ENCODE data around the gene SLC16A5. TPM values are rescaled to one million over a fixed set of nuclear protein-coding genes. Genes with fewer than 3 reads are reported as not detected.

SLC16A5 gene
- total RNA-seq, 2 experiments from 2014 or later = not detected

DNA sequence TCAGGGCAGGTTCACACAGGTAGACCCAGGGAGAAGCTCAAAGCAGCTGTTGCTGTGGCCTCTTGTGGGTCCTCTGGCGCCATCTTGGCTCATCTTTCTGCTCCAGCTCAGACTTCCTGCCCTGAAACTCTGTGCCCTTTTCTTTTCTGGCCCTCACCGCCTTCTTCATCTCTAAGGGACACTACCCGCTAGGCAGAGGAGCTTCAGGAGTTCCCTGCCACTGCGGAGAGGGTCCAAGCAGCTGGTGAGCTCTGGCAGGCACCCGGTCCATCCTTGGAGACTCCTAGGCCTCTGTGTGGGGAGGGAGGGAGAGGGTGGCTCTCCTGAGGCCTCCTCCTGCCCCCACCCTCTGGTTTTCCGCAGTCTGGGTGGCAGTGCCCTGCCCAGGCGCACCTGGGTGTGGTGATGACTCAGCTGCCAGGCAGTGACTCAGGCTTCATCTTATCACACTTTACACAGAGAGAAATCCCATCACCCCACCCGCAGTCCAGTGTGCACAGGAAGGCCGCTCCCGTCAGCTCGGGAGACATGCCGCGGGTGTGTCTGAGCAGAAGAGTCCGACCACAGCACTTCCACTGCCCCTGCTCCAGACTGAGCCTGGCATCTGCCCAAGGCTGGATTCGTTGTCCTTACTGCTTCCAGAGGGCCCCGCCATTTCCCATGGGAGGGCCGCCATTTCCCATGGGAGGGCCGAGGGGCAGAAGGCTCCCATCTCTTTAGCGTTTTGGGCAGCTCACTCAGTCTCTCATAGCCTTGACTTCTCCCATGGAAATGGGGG, 36.5 kb downstream of the SLC16A5 start:
- no peak overlapping the region for H3K4me3 ChIP-seq (ENCODE audit: low read depth, low read length, poor library complexity, severe bottlenecking)
- CTCF ChIA-PET (ENCODE audit: unreplicated experiment) = interaction anchor here (1.2 kb wide), 1 partner anchor 10 kb away, joined by 3 read pairs; no protein-coding TSS in a partner anchor
- no peak overlapping the region for H2AFZ ChIP-seq (ENCODE audit: low read length)
- no peak for DNase-seq (ENCODE audit: low spot score)
- no peak overlapping the region for H3K27ac ChIP-seq (ENCODE audit: low read depth, low read length, poor library complexity, severe bottlenecking)
- BruUV-seq (replicated peaks) = no TSS peak
- peaks cover 8% of the 10 kb centered on the region for H3K4me1 ChIP-seq (ENCODE audit: insufficient read depth, low read length, poor library complexity, severe bottlenecking)
- H3K36me3 ChIP-seq (ENCODE audit: insufficient read depth, low read length) = peaks cover 9% of the 10 kb centered on the region; the same call in 1 of the 2 replicates
- no peaks in the 10 kb centered on the region for H3K9me3 ChIP-seq (ENCODE audit: low read length)
- H4K20me1 ChIP-seq (ENCODE audit: insufficient read depth, low read length) = no peaks in the 10 kb centered on the region
- no peak for TF ChIP-seq EZH2phosphoT487 (IDR thresholded peaks at IDR 0.05; ENCODE audit: borderline replicate concordance, low read depth, low read length)
- no peaks in the 10 kb centered on the region for H3K9me2 ChIP-seq (ENCODE audit: insufficient read depth, low read length)
- H3K4me2 ChIP-seq (ENCODE audit: low read length) = no peak overlapping the region
- intact Hi-C loops (cut with micrococcal nuclease; ENCODE audit: unreplicated experiment) = no loop called here
- H3K79me2 ChIP-seq (ENCODE audit: insufficient read depth, low read depth, low read length) = no peaks in the 10 kb centered on the region
- POLR2A ChIA-PET = interaction anchor here (0.8 kb wide), 1 partner anchor 14 kb away, joined by 4 read pairs; the partner anchor contains the start of gene ARMC7

GRCh38 chr17:75124819-75125162, 37.0 kb downstream of the SLC16A5 start:
- TF ChIP-seq, protein P1, sequence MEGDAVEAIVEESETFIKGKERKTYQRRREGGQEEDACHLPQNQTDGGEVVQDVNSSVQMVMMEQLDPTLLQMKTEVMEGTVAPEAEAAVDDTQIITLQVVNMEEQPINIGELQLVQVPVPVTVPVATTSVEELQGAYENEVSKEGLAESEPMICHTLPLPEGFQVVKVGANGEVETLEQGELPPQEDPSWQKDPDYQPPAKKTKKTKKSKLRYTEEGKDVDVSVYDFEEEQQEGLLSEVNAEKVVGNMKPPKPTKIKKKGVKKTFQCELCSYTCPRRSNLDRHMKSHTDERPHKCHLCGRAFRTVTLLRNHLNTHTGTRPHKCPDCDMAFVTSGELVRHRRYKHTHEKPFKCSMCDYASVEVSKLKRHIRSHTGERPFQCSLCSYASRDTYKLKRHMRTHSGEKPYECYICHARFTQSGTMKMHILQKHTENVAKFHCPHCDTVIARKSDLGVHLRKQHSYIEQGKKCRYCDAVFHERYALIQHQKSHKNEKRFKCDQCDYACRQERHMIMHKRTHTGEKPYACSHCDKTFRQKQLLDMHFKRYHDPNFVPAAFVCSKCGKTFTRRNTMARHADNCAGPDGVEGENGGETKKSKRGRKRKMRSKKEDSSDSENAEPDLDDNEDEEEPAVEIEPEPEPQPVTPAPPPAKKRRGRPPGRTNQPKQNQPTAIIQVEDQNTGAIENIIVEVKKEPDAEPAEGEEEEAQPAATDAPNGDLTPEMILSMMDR (conservative IDR thresholded peaks at IDR 0.05; ENCODE audit: low read length) = no peak
- no peak for TF ChIP-seq EZH2phosphoT487 (IDR thresholded peaks at IDR 0.05; ENCODE audit: borderline replicate concordance, low read depth, low read length)
- no peak overlapping the region for H3K4me2 ChIP-seq (ENCODE audit: low read length)

DNA sequence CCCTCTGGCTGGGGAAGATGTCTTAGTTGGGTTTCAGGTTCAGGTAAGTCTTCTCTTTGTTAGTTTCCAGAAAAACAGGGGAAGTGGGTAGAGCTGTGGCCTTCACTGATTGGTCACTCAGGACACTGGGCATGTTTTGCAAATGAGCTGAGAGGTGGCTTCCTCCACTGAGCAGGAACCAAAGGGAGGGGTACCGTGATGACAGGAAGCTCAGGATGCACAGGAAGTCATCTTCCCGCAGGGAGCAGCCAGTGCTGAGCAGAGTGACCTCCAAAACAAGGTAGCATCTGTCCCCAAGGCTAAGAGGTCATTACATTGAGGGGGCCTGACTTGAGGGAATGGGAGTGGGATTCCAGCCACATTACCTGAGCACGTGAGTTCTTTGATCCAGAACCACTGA, 38.2 kb downstream of the SLC16A5 start:
- no peaks in the 10 kb centered on the region for H3K9me2 ChIP-seq (ENCODE audit: insufficient read depth, low read length)
- no peak for TF ChIP-seq EZH2phosphoT487 (IDR thresholded peaks at IDR 0.05; ENCODE audit: borderline replicate concordance, low read depth, low read length)
- TF ChIP-seq, protein P1 (conservative IDR thresholded peaks at IDR 0.05; ENCODE audit: low read length) = no peak
- no peaks in the 10 kb centered on the region for H3K9me3 ChIP-seq (ENCODE audit: low read length)
- peak overlapping the region; percentile 9 for H3K4me2 ChIP-seq (ENCODE audit: low read length)
- DNase-seq (ENCODE audit: low spot score) = peak; percentile 39
- no peak overlapping the region for H2AFZ ChIP-seq (ENCODE audit: low read length)
- H3K79me2 ChIP-seq (ENCODE audit: insufficient read depth, low read depth, low read length) = peaks cover 15% of the 10 kb centered on the region
- ChIA-PET CTCF (ENCODE audit: unreplicated experiment) (interaction anchor here (0.9 kb wide), 1 partner anchor 12 kb away, joined by 4 read pairs; no protein-coding TSS in a partner anchor), POLR2A (interaction anchor here (0.5 to 1.0 kb wide), 4 partner anchors 16 to 283 kb away, joined by 3 to 4 read pairs (median 3); partner anchors contain the start of gene ARMC7)
- no peak overlapping the region for H3K4me3 ChIP-seq (ENCODE audit: low read depth, low read length, poor library complexity, severe bottlenecking)
- H3K36me3 ChIP-seq (ENCODE audit: insufficient read depth, low read length) = peaks cover 23% of the 10 kb centered on the region; the same call in 1 of the 2 replicates
- peaks cover 19% of the 10 kb centered on the region for H3K4me1 ChIP-seq (ENCODE audit: insufficient read depth, low read length, poor library complexity, severe bottlenecking)
- intact Hi-C loops (cut with micrococcal nuclease; ENCODE audit: unreplicated experiment) = no loop called here
- H3K27ac ChIP-seq (ENCODE audit: low read depth, low read length, poor library complexity, severe bottlenecking) = peak overlapping the region; percentile 3
- H4K20me1 ChIP-seq (ENCODE audit: insufficient read depth, low read length) = peaks cover 10% of the 10 kb centered on the region
- BruUV-seq (replicated peaks) = no TSS peak

More at GRCh38 chr17:75124819-75125162, 37.0 kb downstream of the SLC16A5 start:
- Histone ChIP-seq H3K9me2 (ENCODE audit: insufficient read depth, low read length) (no peaks in the 10 kb centered on the region), H3K4me1 (ENCODE audit: insufficient read depth, low read length, poor library complexity, severe bottlenecking) (peaks cover 10% of the 10 kb centered on the region), H4K20me1 (ENCODE audit: insufficient read depth, low read length) (peaks cover 3% of the 10 kb centered on the region; the same call in 1 of the 2 replicates), H3K36me3 (ENCODE audit: insufficient read depth, low read length) (peaks cover 15% of the 10 kb centered on the region; the same call in 1 of the 2 replicates), H3K27ac (ENCODE audit: low read depth, low read length, poor library complexity, severe bottlenecking) (no peak overlapping the region), H3K9me3 (ENCODE audit: low read length) (no peaks in the 10 kb centered on the region), H3K79me2 (ENCODE audit: insufficient read depth, low read depth, low read length) (peaks cover 3% of the 10 kb centered on the region; the same call in 1 of the 2 replicates), H3K4me3 (ENCODE audit: low read depth, low read length, poor library complexity, severe bottlenecking) (no peak overlapping the region), H2AFZ (ENCODE audit: low read length) (no peak overlapping the region)
- no peak for DNase-seq (ENCODE audit: low spot score)
- intact Hi-C loops (cut with micrococcal nuclease; ENCODE audit: unreplicated experiment) = no loop called here
- no TSS peak for BruUV-seq (replicated peaks)
- POLR2A ChIA-PET = interaction anchor here (0.8 kb wide), 1 partner anchor 15 kb away, joined by 4 read pairs; the partner anchor contains the start of gene ARMC7
- CTCF ChIA-PET (ENCODE audit: unreplicated experiment) = interaction anchor here (1.2 kb wide), 1 partner anchor 10 kb away, joined by 3 read pairs; no protein-coding TSS in a partner anchor

Measured in OCI-LY7 (cell line).